HG02642 (cell line): ENCODE measurements around the gene GRXCR1.

Source experiments
- ATAC-seq: cut with Tn5 transposase; IDR thresholded peaks from one replicate; pipeline ENCODE4 v1.9.1; 2021; ENCODE audit warnings: mild to moderate bottlenecking; ENCODE audit not compliant: unreplicated experiment, poor library complexity

GRXCR1 gene

GRCh38 chr4:42892413-42892812, at the start of gene GRXCR1:
TSS of gene GRXCR1 (plus strand) at chr4:42892713. CDS start at chr4:42893267, 554 bp downstream.
- no peak for ATAC-seq

GRCh38 chr4:42843694-42844093, 48.8 kb upstream of the GRXCR1 start:
- no peak for ATAC-seq

- ATAC-seq: no peak
These were observed 48.0 kb upstream of the GRXCR1 start for GRCh38 chr4:42844422-42845070.

DNA sequence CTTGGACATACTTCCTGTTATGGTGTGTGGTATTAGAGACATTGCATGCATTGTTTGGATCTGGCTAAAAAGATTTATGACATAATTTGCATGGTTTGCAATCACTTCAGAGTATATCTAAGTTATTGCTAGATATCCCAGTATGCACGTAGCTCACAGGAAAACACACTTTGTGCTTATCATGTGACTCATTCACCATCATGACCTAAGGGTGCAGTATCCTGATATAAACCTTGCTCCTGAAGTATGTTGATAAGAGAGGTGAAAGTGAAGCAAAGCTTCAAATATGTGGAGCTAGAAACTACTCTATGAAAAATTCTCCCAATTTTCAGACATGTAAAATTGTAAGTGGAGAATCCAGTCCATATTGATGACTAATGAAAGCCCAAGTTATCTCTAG, 46.9 kb upstream of the GRXCR1 start:
- no peak for ATAC-seq

- no peak for ATAC-seq
These were observed 36.7 kb upstream of the GRXCR1 start for GRCh38 chr4:42855779-42856178.

DNA sequence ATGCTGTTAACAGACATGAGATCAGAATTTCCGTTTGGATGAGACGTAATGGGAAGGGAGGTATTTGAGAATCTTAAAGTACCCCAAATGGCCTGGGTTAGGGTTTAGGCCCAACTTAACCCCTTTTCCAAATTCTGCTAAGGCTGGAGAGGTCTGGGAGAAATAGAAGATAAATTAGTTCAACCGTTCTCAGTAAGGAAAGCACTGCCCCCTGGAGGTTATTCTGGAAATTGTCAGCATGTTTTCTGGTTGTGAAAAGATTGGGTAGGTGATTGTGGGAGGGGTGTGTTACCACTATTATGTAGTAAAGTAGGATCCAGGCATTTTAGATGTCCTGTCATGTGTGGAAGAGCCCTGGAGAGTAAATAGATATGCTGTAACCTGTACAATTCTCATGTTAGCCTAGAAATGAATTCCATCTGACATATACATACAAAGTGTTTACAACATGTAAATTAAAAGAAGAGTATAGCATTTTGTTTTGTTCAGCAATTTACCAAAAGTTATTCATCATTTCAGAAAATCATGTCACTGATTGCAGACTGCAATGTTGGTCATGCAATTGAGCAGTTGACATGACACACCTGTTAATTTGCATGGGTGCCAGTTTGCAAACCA, 26.8 kb upstream of the GRXCR1 start:
- peak; percentile 71 for ATAC-seq

DNA sequence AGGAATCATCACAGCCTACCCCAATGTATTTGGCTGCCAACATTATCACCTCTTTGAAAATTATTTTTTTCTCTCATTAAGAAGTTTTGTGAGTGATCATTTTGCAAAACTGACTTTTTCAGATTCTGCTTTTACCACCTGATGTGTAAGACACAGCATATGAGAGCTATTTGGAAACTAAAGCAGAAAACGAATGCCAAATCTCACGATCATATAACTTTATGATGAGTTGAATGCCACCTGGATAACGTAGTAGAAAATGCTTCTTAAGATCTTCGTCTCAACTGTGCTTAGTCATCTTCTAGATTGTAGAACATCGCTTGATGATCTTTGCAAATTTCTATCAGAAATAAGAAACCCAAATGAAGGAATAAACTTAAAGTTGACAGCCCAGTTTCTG, 21.3 kb upstream of the GRXCR1 start:
- ATAC-seq: no peak

DNA sequence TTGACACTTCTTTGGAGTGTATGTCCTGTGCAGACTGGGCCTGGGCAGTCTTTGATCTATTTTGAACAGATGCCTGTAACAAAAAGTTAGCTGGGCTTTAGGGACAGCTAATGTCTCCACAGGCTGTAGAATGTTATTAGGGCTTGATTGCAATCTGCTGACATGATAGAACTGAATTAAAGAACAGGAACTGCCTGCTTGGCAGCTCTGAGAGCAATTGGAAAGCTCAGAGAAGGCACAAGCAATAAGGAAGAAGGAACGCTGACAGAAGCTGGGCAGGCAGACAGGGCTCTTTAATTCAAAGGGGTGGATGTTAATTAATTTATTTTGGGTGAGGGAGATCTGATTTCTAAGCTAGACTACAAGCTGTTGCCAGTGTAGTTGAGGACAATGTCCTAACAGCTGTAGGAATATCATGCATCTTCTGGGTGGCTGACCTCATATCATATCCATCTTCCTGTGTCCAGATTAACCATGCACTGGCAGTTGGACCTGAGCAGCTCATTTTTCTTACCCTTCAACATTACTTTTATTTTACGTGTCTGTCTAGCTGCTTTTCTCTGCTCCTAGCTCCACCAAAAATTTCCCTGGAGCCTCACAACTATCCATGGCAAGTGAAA, 20.7 kb upstream of the GRXCR1 start:
- ATAC-seq: no peak

DNA sequence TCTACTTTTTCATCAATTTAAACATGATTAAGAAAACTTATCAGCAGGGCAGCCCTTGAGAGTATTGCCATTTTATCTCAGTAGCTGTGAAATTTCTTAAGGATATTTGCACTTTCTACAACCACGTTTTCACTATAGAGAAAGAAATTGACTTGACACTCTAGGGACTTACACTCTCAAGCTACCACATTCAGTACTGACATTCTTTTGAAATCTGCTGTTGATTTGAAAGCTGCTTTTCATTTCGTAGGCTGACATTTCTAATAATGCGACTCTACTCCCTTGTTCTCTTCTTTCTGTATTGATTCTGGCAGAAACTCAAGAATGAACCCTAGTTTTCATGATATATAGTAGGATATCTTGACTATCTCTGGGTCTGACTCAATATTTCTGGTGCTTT, 13.7 kb upstream of the GRXCR1 start:
- ATAC-seq: no peak

GRCh38 chr4:42881253-42881652, 11.3 kb upstream of the GRXCR1 start:
- ATAC-seq: no peak

GRCh38 chr4:42891644-42892043, 869 bp upstream of the GRXCR1 start:
- ATAC-seq: no peak

DNA sequence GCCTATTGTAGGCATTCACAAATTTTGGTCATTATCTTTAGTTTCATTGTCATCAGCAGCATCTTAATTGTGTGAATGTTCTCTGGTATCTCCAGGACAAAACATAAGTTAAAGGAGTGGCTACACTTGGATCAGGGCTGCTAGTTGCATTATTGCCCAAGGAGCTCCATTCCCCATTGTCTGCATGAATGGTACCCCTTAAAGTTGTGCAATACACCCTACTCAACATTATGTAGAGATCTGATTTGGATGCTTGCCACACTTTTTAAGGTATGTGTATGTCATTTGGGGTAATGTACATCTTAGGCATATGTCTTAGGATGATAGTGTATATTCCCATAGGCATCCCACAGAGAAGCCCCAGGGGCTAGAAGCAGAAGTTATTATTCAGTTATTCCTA, 2.9 kb downstream of the GRXCR1 start:
- no peak for ATAC-seq

- no peak for ATAC-seq
These were observed 12.5 kb downstream of the GRXCR1 start for GRCh38 chr4:42904986-42905385.

GRCh38 chr4:42905591-42905990, 13.1 kb downstream of the GRXCR1 start:
- ATAC-seq: no peak

DNA sequence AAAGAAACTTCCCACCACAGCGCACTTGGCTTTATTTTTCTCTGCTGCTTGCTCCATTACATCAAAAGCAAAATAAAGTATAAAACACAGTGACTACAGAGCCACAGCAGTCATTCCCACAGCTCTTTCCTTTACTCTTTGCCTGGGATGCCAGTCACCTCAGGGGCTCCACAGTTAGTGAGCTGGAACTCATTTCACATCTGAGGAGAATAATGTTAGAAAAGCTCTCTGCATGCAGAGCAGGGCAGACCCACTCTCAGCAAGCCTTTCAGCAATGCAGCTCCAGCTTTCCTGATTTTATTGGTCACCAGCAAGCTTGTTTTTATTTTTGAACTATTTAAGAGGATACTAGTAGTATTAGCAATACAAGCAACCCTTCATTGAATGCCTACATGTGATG, 13.8 kb downstream of the GRXCR1 start:
- no peak for ATAC-seq

DNA sequence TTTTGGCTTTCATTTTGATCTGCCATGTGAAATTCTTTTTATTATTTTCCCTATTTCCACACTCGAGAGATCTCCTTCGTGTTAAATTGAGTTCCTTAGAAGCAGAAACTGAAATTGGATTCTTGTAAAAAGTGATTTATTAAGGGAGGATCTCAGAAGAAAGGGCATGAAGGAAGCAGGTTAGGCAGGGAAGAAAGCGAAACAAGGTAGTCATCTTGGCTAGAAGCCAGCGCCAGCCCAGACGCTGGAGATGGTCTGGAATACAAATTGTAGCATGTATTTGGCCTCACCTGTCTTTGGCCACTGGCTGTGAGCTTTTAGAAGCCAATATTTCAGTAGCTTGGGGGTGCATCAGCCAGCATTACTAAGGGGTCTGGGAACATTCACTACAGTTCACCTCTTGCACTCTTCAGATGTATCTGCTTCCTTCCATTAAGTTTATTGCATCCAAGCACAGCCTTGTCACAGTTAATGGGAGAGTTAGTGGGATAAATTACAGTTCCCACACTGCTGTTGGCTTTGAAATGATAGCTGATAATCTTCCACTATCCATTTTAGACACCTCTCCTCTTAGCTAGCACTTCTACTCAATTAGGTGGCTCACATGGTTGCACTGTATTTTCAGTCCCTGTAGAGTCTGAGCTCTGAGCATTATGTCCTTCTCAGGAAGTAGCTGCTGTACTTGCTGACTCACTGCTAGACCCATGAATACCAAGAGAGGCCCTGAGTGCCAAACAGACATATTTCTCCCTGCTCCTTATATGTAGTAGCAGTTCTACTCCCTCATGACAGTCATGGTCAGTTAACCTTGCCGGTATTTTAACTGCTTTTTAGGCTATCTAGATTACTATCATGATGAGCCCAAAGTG, 14.6 kb downstream of the GRXCR1 start:
- no peak for ATAC-seq

GRCh38 chr4:42910459-42910858, 17.9 kb downstream of the GRXCR1 start:
- no peak for ATAC-seq

- no peak for ATAC-seq
These were observed 22.4 kb downstream of the GRXCR1 start for GRCh38 chr4:42914937-42915336.

- no peak for ATAC-seq
These were observed 23.0 kb downstream of the GRXCR1 start for GRCh38 chr4:42915484-42915883.

GRCh38 chr4:42917296-42917695, 24.8 kb downstream of the GRXCR1 start:
- no peak for ATAC-seq

DNA sequence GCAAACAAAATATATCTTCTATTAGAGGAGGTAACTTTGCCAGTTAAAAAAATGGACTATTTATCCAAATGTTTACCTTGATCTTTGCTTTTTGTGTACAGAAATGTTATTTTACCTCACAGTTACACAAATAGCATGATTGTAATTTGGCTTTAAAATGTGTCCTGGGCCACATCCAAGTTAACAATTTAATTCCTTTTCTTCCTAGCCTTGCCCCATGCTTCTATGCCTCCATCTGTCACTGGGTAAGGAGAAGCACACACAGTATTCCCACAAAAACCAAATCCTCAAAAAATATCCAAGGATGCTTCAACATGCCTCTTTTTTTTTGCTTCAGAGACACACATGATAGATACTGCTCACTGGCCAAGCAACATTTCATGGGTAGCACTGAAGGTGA, 30.9 kb downstream of the GRXCR1 start:
- no peak for ATAC-seq
